ENCODE results near the gene LRRC26.
"Not testable (repeated sequence)": the region's sequence is repeated elsewhere in the genome, so short reads cannot be mapped to it uniquely, and the experiment has no call there.

LRRC26 gene

GRCh38 chr9:137135154-137135553 lies 34.7 kb downstream of the LRRC26 start:
- not testable (repeated sequence) for DNase-seq (ENCODE audit: low spot score)

GRCh38 chr9:137134191-137134590 lies 35.7 kb downstream of the LRRC26 start:
- DNase-seq (ENCODE audit: low spot score) = no peak

GRCh38 chr9:137130176-137130755 lies 39.6 kb downstream of the LRRC26 start:
- DNase-seq (ENCODE audit: low spot score) = no peak

- peak; percentile 98 for DNase-seq (ENCODE audit: low spot score)
Observed at GRCh38 chr9:137129456-137130175, 40.2 kb downstream of the LRRC26 start.

- no peak for DNase-seq (ENCODE audit: low spot score)
Observed at GRCh38 chr9:137128862-137129455, 40.9 kb downstream of the LRRC26 start.

- DNase-seq (ENCODE audit: low spot score) = no peak
Observed at GRCh38 chr9:137128158-137128861, 41.5 kb downstream of the LRRC26 start.

GRCh38 chr9:137127301-137128157 lies 42.3 kb downstream of the LRRC26 start:
- no peak for DNase-seq (ENCODE audit: low spot score)

- DNase-seq (ENCODE audit: low spot score) = no peak
Observed at GRCh38 chr9:137126786-137127185, 43.1 kb downstream of the LRRC26 start.

- DNase-seq (ENCODE audit: low spot score) = not testable (repeated sequence)
Observed at GRCh38 chr9:137123952-137124462, 45.8 kb downstream of the LRRC26 start.

GRCh38 chr9:137123468-137123837 lies 46.4 kb downstream of the LRRC26 start:
- DNase-seq (ENCODE audit: low spot score) = no peak

- DNase-seq (ENCODE audit: low spot score) = not testable (repeated sequence)
Observed at GRCh38 chr9:137122796-137123467, 46.9 kb downstream of the LRRC26 start.

- not testable (repeated sequence) for DNase-seq (ENCODE audit: low spot score)
Observed at GRCh38 chr9:137121927-137122795, 47.7 kb downstream of the LRRC26 start.
